Embryonic facial prominence (tissue), 1 donor: Measurements from ENCODE around the gene CALD1.

Experiments used
- DNase-seq: peaks from one replicate; pipeline ENCODE4 v3.0.0-alpha.2; 2016; ENCODE audit errors: extremely low spot score

CALD1 gene

DNA sequence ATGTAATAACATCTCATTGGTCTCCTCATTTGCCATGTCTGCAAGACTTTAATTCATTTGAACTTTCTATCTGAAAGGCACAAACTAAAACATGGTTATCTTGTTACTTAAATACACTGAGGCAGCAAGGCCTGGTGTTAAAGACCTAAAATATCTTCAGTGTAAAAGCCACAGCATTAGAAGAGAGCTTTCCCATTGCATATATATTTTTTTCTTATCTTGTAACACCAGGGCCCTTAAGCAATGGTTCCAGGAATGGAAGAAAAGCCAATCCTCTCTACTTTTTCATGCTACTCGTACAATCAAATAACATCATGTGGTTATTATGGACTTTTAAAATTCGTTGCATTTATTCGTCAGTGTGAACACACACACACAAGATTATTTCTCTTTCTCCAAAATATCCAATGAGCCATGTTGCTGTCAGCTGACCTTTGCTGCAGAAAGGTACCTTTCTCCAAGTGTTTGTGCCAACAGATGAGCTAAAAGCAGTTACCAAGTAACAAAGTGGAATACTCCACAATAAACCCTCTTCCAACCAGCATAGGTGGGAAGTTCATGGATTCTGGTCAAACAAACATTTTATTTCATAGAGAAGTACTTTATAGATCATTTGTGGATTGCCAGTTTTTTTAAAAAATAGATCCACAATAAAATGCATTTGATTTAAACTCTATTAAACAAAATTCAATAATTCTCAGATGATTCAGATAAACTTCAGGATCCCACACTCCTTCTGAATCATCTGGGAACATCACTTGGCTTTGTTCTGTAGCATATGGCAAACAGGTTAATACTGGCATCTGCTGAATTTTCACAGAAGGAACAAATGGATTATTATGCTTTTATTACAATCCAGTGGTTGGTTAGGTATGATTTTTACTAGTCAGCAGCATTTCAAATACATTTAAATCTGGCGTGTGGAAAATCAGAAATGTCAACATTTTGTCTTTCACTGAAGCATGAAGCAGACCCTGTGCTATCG, 143.6 kb downstream of the CALD1 start:
- DNase-seq: no peak

- no peak for DNase-seq
Measured at GRCh38 chr7:134925766-134926165, 146.3 kb downstream of the CALD1 start.

GRCh38 chr7:134926396-134926795, 147.0 kb downstream of the CALD1 start:
- no peak for DNase-seq

- no peak for DNase-seq
Measured at GRCh38 chr7:134927076-134927475, 147.6 kb downstream of the CALD1 start.

GRCh38 chr7:134927723-134928122, 148.3 kb downstream of the CALD1 start:
- DNase-seq: no peak

DNA sequence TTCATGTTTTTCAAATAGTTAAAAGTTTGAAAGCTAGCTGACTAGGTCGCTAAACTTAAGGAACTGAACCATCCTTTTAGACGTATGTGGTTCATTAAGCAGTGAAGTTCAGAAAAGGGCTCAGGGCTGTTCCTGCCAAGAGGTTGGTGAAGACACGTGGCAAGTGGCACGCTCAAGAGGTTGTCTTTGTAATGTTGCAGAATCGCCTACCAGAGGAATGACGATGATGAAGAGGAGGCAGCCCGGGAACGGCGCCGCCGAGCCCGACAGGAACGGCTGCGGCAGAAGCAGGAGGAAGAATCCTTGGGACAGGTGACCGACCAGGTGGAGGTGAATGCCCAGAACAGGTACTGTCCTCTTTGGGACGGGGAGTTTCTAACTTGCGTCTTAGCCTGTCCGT, 149.1 kb downstream of the CALD1 start:
- no peak for DNase-seq

- no peak for DNase-seq
Measured at GRCh38 chr7:134931487-134931886, 152.1 kb downstream of the CALD1 start.

DNA sequence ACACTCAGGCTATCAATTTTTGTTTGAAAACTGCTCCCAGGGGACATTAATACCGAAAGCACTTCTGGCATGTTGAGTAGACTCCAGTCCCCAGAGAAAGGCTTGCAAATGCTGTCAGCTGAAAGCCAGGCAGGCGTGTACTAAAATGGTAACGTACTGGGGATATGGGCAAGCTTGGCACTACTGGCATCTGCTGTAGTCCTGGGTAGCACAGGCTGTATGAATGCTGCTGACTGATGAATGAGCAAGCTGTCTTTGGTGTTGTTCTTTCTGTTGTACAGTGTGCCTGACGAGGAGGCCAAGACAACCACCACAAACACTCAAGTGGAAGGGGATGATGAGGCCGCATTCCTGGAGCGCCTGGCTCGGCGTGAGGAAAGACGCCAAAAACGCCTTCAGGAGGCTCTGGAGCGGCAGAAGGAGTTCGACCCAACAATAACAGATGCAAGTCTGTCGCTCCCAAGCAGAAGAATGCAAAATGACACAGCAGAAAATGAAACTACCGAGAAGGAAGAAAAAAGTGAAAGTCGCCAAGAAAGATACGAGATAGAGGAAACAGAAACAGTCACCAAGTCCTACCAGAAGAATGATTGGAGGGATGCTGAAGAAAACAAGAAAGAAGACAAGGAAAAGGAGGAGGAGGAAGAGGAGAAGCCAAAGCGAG, 153.4 kb downstream of the CALD1 start:
- DNase-seq: no peak

DNA sequence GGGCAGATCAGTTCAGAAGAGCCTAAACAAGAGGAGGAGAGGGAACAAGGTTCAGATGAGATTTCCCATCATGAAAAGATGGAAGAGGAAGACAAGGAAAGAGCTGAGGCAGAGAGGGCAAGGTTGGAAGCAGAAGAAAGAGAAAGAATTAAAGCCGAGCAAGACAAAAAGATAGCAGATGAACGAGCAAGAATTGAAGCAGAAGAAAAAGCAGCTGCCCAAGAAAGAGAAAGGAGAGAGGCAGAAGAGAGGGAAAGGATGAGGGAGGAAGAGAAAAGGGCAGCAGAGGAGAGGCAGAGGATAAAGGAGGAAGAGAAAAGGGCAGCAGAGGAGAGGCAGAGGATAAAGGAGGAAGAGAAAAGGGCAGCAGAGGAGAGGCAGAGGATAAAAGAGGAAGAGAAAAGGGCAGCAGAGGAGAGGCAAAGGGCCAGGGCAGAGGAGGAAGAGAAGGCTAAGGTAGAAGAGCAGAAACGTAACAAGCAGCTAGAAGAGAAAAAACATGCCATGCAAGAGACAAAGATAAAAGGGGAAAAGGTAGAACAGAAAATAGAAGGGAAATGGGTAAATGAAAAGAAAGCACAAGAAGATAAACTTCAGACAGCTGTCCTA, 154.1 kb downstream of the CALD1 start:
- no peak for DNase-seq

- DNase-seq: no peak
Measured at GRCh38 chr7:134935701-134936100, 156.3 kb downstream of the CALD1 start.

DNA sequence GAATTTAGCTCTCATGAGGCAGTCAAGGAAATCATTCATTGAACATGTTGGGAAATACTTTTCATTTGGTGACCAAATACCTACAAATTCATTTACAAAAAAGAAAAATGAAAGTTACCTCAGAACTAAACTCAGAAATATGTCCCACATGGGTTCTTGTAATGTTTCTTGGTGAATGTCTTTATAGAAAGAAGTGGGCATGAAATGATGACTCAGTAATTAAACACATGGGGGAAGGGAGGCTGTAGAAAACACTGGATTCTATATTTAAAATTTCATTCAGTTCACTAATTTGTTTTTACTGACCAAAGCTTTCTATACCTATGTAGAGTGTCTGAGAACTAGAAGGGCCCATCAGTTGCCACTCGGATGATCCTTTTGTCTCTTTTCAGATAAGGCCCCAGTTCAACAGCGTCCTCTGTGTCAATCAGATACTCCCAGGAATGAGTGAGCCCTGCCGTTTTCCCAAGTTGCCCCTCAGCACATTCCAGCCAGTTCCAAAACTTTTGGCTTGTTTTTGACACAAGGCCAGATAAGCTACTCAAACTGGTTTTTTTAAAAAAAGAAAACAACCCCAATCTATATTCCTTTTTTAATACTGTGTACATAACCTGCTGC, 157.6 kb downstream of the CALD1 start:
- no peak for DNase-seq

DNA sequence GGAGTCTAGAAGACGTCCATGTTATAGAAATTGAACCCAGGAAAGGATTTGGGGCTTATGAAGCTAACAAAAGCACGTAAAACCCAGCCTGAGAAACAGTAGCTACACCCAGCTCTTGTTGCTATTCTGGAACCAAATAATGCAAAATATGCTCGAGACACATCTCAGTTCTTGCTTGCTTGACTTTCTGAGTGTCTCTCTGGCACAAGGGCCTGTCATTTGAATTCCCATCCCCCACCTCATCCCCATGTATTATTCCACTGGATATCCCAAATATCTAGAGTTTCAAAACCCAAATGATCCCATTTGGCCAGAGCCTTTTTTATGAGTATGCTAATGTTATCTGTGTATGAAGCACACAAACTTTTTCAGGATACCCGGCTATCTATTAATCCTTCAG, 158.7 kb downstream of the CALD1 start:
- DNase-seq: no peak

GRCh38 chr7:134939136-134939535, 159.7 kb downstream of the CALD1 start:
- DNase-seq: no peak

DNA sequence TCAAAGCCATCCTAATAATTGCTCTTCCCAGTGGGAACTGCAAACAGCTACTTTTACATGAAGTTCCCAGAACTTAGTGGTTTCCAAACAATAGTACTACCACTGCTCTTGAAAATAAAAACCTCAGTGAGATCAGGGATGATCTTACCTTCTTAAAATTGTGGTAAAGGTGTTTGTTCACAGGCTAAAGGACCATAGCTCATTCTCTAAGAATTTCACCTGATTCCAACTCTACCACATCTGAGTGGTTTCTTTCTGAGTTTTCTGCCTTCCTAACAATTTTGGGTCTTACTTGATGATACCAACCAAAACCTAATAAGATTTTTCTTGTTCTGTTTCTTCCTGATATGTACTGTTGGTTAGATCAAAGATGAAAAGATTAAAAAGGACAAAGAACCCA, 161.3 kb downstream of the CALD1 start:
- no peak for DNase-seq

DNA sequence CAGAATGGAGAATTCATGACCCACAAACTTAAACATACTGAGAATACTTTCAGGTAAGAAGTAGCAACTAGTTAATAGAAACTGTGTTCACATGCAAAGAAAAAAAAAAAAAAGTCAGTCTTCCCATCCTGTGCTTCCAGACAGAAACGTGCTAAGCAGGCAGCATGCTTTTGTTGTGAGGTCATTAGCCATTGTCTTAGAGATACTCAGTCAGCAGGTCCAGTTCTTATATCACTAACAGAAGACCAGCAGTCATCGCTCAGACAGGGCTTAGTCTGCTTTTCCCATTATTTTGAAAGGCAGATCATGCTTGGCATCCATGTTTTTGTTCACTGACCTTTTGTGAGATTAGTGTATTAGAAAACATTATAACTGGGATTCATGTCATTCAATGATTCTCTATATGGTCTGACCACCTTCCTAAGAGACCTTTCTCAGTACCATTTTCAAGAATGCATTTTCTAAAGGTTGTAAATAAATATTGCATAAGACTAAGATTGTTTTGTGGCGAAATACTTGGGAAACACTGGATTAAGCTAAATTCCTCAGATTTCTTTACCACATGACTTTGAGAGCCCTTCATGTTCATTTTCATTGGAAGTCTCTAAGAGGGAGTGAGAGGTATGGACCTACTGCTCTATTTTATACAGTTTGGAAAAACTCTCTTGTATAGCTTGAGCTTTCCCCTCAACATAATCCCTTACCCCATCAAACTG, 161.9 kb downstream of the CALD1 start:
- no peak for DNase-seq

DNA sequence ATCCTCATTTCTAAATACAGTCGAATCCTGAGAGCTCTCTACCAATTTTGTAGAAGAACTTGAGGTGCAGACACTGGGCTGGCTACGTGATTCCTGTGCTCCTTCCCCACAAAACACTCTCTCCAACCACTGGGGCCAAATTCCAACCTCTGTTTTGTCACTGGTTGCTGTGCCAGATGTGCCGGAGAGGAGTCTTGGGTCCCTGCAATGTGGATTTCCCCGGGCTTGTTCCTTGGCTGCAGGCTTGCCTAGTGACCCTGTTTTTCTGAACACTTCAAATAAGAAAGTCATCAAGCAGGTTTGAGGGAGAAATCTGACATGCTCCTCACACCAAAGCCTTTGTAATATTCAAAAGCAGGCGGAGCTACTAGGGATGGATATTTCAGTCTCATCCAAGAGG, 162.5 kb downstream of the CALD1 start:
- no peak for DNase-seq

- DNase-seq: no peak
Measured at GRCh38 chr7:134942690-134943466, 163.4 kb downstream of the CALD1 start.

GRCh38 chr7:134943785-134944400, 164.5 kb downstream of the CALD1 start:
- DNase-seq: no peak

GRCh38 chr7:134945691-134946090, 166.3 kb downstream of the CALD1 start:
- DNase-seq: no peak

- DNase-seq: no peak
Measured at GRCh38 chr7:134946260-134946659, 166.8 kb downstream of the CALD1 start.
